Stromal cell of bone marrow (primary cell): Measurements from ENCODE around the gene CCDC28B.
A peak's percentile ranks its signal among the peaks of the same experiment; 100 is the strongest.

Experiments
- DNase-seq: peaks from one replicate; pipeline ENCODE4 v3.0.0-alpha.2; 2012; ENCODE audit warnings: low read depth

The CCDC28B gene

GRCh38 chr1:32194984-32195383 is 5.4 kb upstream of the CCDC28B start:
- DNase-seq = no peak

- DNase-seq = no peak
Measured at GRCh38 chr1:32195531-32195930, 4.9 kb upstream of the CCDC28B start.

DNA sequence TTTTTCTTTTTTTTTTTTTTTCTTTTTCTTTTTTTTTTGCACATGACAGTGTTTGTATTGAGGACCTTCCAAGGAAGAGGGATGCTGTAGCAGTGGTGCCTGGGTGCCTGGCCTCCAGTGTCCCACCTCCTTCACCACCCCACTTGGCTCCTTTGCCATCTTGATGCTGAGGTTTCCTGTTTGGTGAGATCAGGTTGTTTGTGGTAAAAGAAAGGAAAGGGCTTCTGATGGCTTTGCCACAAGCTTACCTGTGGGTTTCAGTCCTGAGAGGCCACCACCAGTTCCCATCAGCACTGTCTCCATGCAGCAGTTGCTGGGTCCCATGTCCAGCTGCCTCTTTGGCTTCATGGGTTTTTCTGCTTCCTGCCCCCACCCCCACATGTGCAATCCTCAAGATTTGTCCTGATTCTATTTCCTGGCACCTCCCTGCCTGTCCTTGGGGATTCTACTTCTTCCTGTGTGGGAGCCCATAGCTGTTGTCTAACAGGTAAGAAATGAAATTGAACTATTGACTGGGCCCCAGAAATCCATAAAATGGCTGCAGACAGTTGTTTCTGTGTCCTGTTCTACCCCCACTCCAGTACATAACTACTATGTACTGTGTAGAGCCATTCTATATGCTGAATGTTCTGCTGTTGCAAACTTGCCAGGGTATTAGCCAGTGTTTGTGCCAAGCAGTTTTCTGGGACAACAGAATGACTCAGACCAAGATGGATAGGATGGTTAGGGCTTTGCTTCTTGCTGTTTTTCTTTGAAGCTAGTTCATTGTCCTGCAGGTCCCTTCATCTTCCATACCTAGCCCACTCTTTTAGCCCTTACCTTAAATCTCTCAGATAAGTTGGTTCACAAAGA is 4.2 kb upstream of the CCDC28B start:
- DNase-seq = no peak

DNA sequence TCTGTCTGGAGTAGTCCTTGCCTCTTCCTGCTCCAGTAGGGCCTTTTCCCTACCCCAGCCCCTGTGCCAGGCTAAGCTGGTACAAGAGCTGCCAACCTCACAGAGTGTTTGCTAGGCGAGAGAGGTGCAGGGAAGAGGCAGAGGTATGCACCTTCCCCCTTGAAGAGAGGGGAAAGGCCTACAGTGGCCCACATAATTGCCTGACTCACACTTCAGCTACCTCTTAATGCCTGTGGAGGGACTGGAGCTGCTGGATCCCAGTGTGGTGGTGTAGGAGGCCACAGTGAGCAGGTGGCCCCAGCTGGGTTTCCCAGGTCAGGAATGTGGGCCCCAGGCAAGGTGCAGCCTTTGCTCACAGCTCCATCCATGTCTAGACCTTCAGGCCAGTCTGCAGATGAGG is 3.3 kb upstream of the CCDC28B start:
- DNase-seq = no peak

- no peak for DNase-seq
Measured at GRCh38 chr1:32197837-32198236, 2.6 kb upstream of the CCDC28B start.

DNA sequence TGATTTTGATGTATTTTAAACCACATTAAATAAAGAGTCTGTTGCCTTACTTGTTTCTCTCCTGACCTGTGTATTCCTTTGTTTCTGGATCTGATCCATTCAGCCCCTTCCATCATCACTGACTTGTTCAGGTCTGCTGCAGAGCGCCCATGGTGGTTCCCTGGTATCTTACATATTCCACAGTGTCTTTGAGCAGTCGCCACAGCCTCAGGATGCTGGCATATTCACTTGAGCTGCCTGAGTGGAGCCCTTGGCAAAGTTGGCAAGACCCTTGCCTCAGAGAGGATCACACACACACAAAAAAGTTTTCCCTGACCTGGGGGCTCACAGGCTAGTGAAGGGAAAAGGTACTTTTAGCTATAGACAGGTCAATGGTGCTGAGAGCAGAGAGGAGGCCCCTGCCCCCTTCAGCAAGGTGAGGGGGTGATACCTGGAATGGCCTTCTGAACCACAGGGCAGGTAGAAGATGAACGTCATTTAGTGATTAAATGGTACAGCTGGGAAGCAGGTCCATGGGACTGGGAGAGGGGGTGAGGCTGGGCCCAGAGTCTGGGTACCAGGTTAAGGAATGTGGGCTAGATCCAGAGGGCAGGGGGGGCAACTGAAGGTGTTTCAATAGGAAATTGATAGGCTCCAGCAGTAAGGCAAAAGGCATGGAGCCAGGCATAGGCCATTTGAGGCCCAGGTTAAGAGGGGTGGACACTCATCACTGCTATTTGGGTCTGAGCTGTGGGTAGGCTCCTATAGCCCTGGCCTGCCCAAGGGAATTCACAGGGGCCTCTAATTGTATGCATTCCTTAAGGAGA is 2.0 kb upstream of the CCDC28B start:
- DNase-seq = no peak

- no peak for DNase-seq
Measured at GRCh38 chr1:32199043-32199716, 1.2 kb upstream of the CCDC28B start.

DNA sequence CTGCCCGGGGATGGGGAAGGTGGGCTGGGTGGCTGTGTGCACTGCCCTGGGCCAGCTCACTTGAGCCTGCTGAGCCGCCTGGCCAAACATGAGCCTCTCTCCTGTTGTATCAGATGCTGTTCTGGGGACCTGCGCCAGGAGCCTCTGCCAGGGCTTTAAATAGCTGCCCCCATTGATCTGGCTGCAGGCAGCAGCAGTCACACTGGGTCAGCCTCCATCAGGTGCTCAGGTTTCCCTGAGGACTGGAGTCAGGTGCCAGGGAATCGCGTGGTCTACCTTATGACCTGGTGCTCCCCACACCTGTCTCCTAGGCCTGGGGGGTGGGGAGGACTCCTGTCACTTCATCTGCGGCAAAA is 700 bp upstream of the CCDC28B start:
- DNase-seq = no peak

GRCh38 chr1:32201011-32201855 is 838 bp downstream of the CCDC28B start:
- DNase-seq = no peak

DNA sequence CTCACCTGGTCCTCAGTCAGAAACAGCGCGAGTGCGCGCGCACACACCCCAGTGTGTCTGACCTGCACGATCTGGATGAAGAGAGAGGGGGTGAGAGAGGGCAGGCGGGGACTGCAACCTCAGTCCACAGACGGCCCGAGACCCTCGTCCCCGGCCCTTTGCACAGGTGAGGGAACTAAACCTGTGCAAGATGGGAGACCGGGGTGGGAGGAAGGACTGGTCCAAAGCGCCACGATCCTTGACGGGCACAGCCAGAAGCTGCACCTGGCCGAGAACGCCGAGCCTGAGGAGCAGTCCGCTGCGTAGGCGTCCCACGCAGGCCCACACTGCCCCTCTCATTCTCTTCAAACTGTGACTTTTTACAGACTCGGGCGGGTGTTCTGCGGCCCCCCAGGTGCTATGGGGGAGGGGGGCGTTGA is 4.6 kb downstream of the CCDC28B start:
- no peak for DNase-seq

DNA sequence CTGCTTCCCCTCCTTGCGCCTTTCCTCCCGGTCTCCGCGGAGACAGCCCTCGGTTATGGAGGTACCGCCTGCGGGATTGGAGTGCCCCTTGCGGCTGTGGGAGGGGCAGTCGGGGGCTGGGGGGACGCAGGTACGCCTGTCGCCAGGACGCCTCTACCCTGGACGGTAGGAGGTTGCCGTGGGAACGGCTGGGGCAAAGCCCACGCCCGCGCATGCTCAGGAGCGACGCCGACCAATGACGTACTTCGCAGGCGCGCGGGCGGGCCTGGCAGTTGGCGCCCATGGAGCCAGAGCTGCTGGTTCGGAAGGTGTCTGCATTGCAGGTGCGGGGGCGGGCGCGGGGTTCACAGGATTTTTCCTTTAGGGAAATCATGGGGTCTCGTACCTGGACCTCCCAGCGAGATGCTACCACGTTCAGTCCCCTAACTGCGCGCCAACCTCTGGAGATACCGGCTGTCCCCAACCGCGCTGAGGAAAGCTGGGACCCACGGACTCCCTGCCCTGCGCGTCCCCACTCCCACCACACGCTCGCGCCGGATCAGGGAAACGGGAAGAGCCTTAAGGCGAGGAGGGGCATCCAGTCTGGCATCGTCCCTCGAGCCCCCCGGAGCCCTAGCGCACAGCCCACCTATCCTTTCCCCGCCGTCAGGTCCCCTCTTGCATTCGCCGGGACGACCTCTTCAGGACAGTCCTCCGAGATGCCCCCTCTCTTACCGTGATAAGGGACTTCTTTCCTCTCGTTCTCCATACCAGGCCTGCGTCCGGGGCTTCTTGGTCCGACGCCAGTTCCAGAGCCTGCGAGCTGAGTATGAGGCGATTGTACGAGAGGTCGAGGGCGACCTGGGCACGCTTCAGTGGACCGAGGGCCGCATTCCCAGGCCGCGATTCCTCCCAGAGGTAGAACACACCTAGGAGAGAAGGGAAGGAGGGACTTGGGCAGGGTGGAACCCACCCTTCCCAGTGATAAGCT is 5.3 kb downstream of the CCDC28B start, which contains the start of gene IQCC:
TSS of gene IQCC (plus strand) at position 271 of the 970 bp plus-strand sequence. CDS start at position 282, 11 bp downstream.
- peak; percentile 61 for DNase-seq

DNA sequence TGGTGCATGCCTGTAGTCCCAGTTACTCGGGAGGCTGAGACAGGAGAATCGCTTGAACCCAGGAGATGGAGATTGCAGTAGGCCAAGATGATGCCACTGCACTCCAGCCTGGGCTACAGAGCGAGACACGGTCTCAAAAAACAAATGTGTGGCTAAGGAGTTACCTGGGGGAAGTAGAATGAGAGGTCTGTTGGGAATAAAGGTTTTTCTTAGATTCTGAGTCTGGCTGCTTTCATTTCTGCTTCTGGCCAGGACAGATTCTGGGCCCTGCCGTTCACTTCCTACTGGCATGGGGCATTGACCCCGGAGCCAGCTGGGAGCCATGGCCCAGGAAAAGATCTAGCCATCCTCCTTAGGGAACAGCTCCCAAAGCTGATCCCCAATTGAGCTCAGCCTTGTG is 8.1 kb downstream of the CCDC28B start:
- DNase-seq = no peak

GRCh38 chr1:32208891-32209328 is 8.5 kb downstream of the CCDC28B start, which contains the start of gene DCDC2B:
TSS of gene DCDC2B (plus strand) at chr1:32209089. CDS start at chr1:32209094, 5 bp downstream.
- no peak for DNase-seq

DNA sequence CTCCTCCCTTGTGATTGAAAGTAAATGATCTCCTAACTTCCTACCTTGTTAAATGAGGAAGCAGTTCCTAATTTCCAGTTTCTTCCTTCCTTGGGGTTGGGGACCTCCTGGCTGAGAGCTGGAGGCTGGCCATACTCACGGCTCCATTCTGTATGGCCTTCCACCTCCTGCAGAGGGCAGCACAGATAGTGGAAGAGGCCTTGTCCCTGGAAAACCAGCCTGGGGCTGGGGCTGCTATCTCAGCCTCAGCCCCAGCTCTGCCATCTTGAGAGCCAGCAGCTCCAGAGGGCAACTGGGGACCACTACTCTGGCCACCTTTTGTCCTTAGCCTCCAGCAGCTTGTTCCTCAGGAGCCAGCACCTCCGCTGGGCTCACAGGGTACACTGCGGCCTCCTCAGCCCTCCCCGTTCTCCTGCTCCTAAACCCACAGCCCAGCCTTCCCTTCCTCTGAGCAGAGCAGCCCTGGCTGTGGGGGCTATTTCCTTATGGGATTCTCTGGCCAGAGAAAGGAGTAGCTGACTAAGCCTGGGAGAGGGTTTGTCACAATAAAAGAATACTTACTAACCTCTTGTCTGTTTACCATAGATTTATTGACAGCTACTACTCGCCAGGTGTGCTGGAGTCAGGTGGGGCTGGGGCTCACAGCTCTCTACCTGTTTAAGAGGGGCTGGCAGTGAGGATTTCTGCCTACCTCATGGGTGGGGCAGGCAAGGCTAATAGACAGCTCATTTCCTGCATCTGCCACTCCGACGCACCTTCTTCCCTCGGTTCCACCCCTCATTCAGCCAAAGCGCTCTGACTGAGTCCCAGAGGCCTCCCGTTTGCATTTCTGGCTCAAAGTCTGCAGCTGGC is 15.5 kb downstream of the CCDC28B start:
- DNase-seq = peak; percentile 45

- no peak for DNase-seq
Measured at GRCh38 chr1:32216566-32216965, 16.2 kb downstream of the CCDC28B start.

GRCh38 chr1:32219022-32219421 is 18.6 kb downstream of the CCDC28B start:
- no peak for DNase-seq

DNA sequence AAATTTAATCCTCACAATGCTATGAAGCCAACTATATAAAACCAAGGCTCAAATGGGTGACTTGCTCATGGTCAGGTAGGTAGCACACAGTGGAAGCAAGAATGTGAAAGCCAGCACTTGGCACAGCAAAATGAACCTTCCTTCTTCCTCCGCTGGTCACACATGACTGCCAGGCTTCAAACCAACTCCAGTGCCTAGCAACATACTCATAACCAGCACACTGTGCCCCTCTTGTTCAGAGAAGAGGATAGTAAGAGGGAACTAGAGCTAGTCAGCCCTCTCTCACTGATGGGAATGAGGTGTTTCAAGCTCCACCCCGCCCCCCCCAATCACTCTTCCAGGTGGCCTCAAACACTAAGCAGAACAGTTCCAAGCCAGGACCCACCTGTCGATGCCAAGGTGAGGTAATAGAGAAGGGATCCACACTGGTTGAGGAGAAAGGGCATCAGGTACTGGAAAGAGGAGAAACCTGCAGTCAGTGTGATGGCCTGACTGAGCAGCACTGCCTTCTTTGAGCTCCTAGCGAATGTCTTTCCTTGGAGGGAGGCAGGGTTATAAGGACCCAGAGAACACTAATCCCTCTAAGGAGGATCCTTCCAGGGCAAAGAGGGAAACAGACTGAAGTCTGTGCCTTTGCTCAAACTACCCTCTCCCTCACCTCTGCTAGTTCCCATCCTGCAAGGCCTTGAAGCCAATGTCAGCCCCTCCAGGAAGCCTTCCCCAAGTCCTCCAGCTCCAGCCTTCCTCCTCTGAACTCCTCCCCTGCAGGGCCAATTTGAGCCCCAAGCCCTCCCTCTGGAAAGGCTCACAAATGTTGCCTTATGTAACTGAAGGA is 20.6 kb downstream of the CCDC28B start:
- no peak for DNase-seq

- DNase-seq = no peak
Measured at GRCh38 chr1:32221581-32221979, 21.2 kb downstream of the CCDC28B start.
